Measurements from ENCODE around the gene KIF3A. TPM values are rescaled to one million over a fixed set of nuclear protein-coding genes. Genes with fewer than 3 reads are reported as not detected.

KIF3A gene
- total and polyA plus RNA-seq, 2 of the 8 experiments (the other 6 are each of a cell fraction or from before 2014, with no cell fraction given) = 3.1 to 13.1 TPM

- Histone ChIP-seq H2BK5ac (ENCODE audit: low read depth, low read length) (no peak overlapping the region), H3K79me1 (ENCODE audit: low read depth, low read length) (no peaks in the 10 kb centered on the region), H3K4me2 (ENCODE audit: insufficient read depth in 1 of 2, low read depth in 2 of 2, low read length in 2 of 2) (no peak overlapping the region), H3K4me3 (ENCODE audit: extremely low read depth in 1 of 4, insufficient read depth in 2 of 4, low read depth in 3 of 4, low read length in 4 of 4) (no peak overlapping the region), H3K27ac (ENCODE audit: low read depth, low read length) (no peak overlapping the region), H3K56ac (replicated peaks; ENCODE audit: insufficient read length, low read depth, low read length) (no peak overlapping the region), H3K23me2 (ENCODE audit: low read depth, low read length) (no peaks in the 10 kb centered on the region), H3K18ac (ENCODE audit: extremely low read depth, low read length) (no peak overlapping the region), H2BK15ac (ENCODE audit: low read length) (no peak overlapping the region), H3K4me1 (replicated peaks in 1 of 4; ENCODE audit: control insufficient read depth in 3 of 4, insufficient read depth in 4 of 4, low read length in 3 of 4) (peaks cover 0 to 3% (median 0%) of the 10 kb centered on the region in 4 experiments; a peak in 1 of 7 replicates), H3K4ac (replicated peaks; ENCODE audit: insufficient read length, low read depth, low read length) (no peak overlapping the region), H3K27me3 (replicated peaks in 1 of 4; ENCODE audit: control insufficient read depth in 3 of 4, extremely low read depth in 1 of 4, insufficient read depth in 3 of 4, low read length in 3 of 4) (no peaks in the 10 kb centered on the region; a peak in 1 of 7 replicates), H2AFZ (ENCODE audit: low read length) (no peak overlapping the region), H3K36me3 (ENCODE audit: control insufficient read depth in 2 of 4, insufficient read depth in 4 of 4, low read length in 3 of 4) (no peaks in the 10 kb centered on the region), H3K9me3 (ENCODE audit: insufficient read depth in 2 of 2, low read depth in 1 of 2, low read length in 1 of 2) (0 out of 4 replicates have a peak, but pooled peaks cover 0 to 3% of the 10 kb centered on the region in 2 experiments), H2BK20ac (ENCODE audit: low read length) (no peak overlapping the region), H3K23ac (ENCODE audit: insufficient read length) (no peak overlapping the region), H4K5ac (ENCODE audit: insufficient read length, low read depth, low read length) (no peak overlapping the region), H4K91ac (replicated peaks; ENCODE audit: insufficient read length, low read length) (no peak overlapping the region), H3K79me2 (ENCODE audit: control insufficient read depth in 1 of 2, insufficient read depth in 2 of 2, low read length in 2 of 2) (no peaks in the 10 kb centered on the region), H3K14ac (ENCODE audit: insufficient read length) (no peak overlapping the region), H2BK12ac (ENCODE audit: low read depth, low read length) (no peak overlapping the region), H4K8ac (ENCODE audit: extremely low read depth, insufficient read depth, low read length) (no peak overlapping the region), H3K9ac (replicated peaks in 1 of 4; ENCODE audit: extremely low read depth in 1 of 4, low read depth in 3 of 4, low read length in 3 of 4) (no peak overlapping the region), H2BK120ac (replicated peaks; ENCODE audit: low read depth, low read length) (no peak overlapping the region), H4K20me1 (replicated peaks in 1 of 2; ENCODE audit: control insufficient read depth in 1 of 2, insufficient read depth in 2 of 2, low read length in 2 of 2) (no peaks in the 10 kb centered on the region), H2AK5ac (ENCODE audit: low read depth, low read length) (no peak overlapping the region)
- POLR2A ChIA-PET (ENCODE audit: partially characterized antibody) = no interaction called here
- DNase-seq (ENCODE audit: low read depth in 1 of 2, low spot score in 2 of 2) = no peak
- no peak for FAIRE-seq
- WGBS, 2 experiments (ENCODE audit: extremely low coverage in 1 of 2, insufficient coverage in 1 of 2, insufficient read length in 1 of 2, insufficient replicate concordance in 2 of 2, low coverage in 1 of 2, low lambda C conversion rate in 2 of 2, missing lambda C conversion rate in 1 of 2) = 94% methylated on average over 16 of the region's 16 CpGs; no CpG with 5 or more reads in 1 of the 2 experiments
- CTCF ChIA-PET (ENCODE audit: partially characterized antibody) = interaction anchor here (0.9 to 2.2 kb wide), 3 partner anchors 11 to 88 kb away, joined by 3 to 8 read pairs (median 6); no protein-coding TSS in a partner anchor
- TF ChIP-seq CEBPB (IDR thresholded peaks at IDR 0.05; ENCODE audit: low read depth, low read length) (no peak), SP1 (IDR thresholded peaks at IDR 0.05; ENCODE audit: low read depth, low read length) (no peak), BRCA1 (IDR thresholded peaks at IDR 0.05; ENCODE audit: low read depth, low read length) (no peak), SIX5 (IDR thresholded peaks at IDR 0.05; ENCODE audit: low read depth, low read length) (no peak), YY1 (IDR thresholded peaks at IDR 0.05; ENCODE audit: low read depth, low read length) (no peak), MAFK (IDR thresholded peaks at IDR 0.05; ENCODE audit: low read depth, low read length) (no peak), CBX5 (IDR thresholded peaks at IDR 0.05; ENCODE audit: low read depth, low read length) (no peak), JUN (IDR thresholded peaks at IDR 0.05; ENCODE audit: low read depth, low read length) (no peak), FOSL1 (IDR thresholded peaks at IDR 0.05; ENCODE audit: insufficient read depth, low read depth, low read length) (no peak), POLR2A (IDR thresholded peaks at IDR 0.05; ENCODE audit: control extremely low read depth in 1 of 2, low read depth in 2 of 2, low read length in 2 of 2) (no peak), EGR1 (IDR thresholded peaks at IDR 0.05; ENCODE audit: borderline replicate concordance, low read depth, low read length) (no peak), BACH1 (IDR thresholded peaks at IDR 0.05; ENCODE audit: low read length) (no peak), ATF2 (IDR thresholded peaks at IDR 0.05; ENCODE audit: low read length) (no peak)
These were observed 70.8 kb downstream of the KIF3A start for GRCh38 chr5:132666310-132667123.
